22Rv1 (cell line): ENCODE results near the gene RHOA.

Source experiments
- CTCF ChIP-seq: fragments of 450-650 bp; IDR thresholded peaks from 2 replicates; pipeline ENCODE4 v1.5.1; 2017; ENCODE audit warnings: mild to moderate bottlenecking
- ZFX ChIP-seq: fragments of 450-650 bp; IDR thresholded peaks from 2 replicates; pipeline ENCODE4 v1.6.1; 2017; ENCODE audit warnings: antibody characterized with exemption, borderline replicate concordance

DNA sequence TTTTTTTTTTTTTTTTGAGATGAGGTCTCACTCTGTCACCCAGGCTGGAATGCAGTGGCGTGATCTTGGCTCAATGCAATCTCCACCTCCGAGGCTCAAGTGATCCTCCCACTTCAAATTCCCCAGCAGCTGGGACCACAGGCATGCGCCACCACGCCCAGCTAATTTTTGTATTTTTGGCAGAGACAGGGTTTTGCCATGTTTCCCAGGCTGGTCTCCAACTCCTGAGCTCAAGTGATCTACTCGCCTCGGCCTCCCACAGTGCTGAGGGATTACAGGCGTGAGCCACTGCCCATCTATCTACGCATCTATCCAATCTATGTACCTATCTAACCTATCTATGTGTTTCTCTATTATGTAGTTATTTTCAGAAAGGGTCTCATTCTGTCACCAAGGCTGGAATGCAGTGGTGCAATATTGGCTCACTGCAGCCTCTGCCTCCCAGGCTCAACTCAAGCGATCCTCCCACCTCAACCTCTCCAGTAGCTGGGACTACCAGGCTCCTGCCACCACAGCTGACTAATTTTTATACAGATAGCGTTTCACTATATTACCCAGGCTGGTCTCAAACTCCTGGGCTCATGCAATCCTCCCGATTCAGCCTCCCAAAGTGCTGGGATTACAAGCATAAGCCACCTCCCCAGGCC lies 33.4 kb downstream of the RHOA start:
- TF ChIP-seq CTCF = no peak
- TF ChIP-seq ZFX = no peak
